Mesenteric fat pad (tissue), 1 donor: Measurements from ENCODE around the gene ZNF177. TPM values are rescaled to one million over a fixed set of nuclear protein-coding genes. Genes with fewer than 3 reads are reported as not detected.

ENCODE experiments used
- DNase-seq: peaks from one replicate; pipeline ENCODE4 v3.0.0-alpha.2; 2020; ENCODE audit warnings: low spot score
- total RNA-seq: library from RNA; stranded (reverse); fragmentation: NEBNext Ultra II Directional; extraction: Animal tissue kit (Norgen Biotek cat#: 25700); gene quantifications from one replicate; pipeline ENCODE4 v1.2.1, GENCODE V29; 2021
- donor health status: DM: yes; HTN: yes; CAD: no.

ZNF177 gene
- total RNA-seq, 1 donor from 2014 or later = 0.48 TPM

GRCh38 chr19:9427941-9428340 lies 65.1 kb downstream of the ZNF177 start:
- no peak for DNase-seq

GRCh38 chr19:9430444-9430843 lies 67.6 kb downstream of the ZNF177 start:
- DNase-seq = no peak

- DNase-seq = no peak
Measured at GRCh38 chr19:9431475-9431874, 68.7 kb downstream of the ZNF177 start.

Other genes with a start within 250 kb of the ZNF177 start
- gene OR7G1, start 247.2 kb upstream of the ZNF177 start, total RNA-seq = not detected
- gene OR7G3, start 236.1 kb upstream of the ZNF177 start, total RNA-seq = not detected
- 28.3 TPM for gene ZNF317, start 222.6 kb upstream of the ZNF177 start, total RNA-seq
- not detected for gene OR7D2, start 184.0 kb upstream of the ZNF177 start, total RNA-seq
- not detected for gene OR7D4, start 143.4 kb upstream of the ZNF177 start, total RNA-seq
- not detected for gene OR7E24, start 112.1 kb upstream of the ZNF177 start, total RNA-seq
- 3.6 TPM for gene ZNF699, start 53.2 kb upstream of the ZNF177 start, total RNA-seq
- gene ZNF559, start 38.8 kb upstream of the ZNF177 start, total RNA-seq = 9.7 TPM
- gene ZNF266, start 72.6 kb downstream of the ZNF177 start, total RNA-seq = 14.0 TPM
- gene ZNF560, start 135.6 kb downstream of the ZNF177 start, total RNA-seq = 0.16 TPM
- gene ZNF426, start 175.6 kb downstream of the ZNF177 start, total RNA-seq = 13.3 TPM
- gene ZNF121, start 221.5 kb downstream of the ZNF177 start, total RNA-seq = 31.5 TPM